Calu3 (cell line): ENCODE measurements around the gene ETDB. TPM values are rescaled to one million over a fixed set of nuclear protein-coding genes. Genes with fewer than 3 reads are reported as not detected.
"Not testable (repeated sequence)": the region's sequence is repeated elsewhere in the genome, so short reads cannot be mapped to it uniquely, and the experiment has no call there.

Experiments
- BruUV-seq: library from RNA; stranded (reverse); fragments of 400-500 nt; replicated peaks from 2 replicates; lab custom pipeline; 2021; lab: Mats Ljungman, UMichigan
- CTCF ChIA-PET: fragments of 300-600 bp; sonication (Branson Sonifier 250); formaldehyde crosslinking; loops from one replicate; lab custom pipeline; 2022; ENCODE audit warnings: antibody characterized with exemption; lab: Charles Lee
- DNase-seq: peaks from one replicate; pipeline ENCODE4 v3.0.0; 2022
- H3K27ac Mint-ChIP-seq: one replicate; pipeline ENCODE4 v1.8.0; 2022; ENCODE audit warnings: mixed read lengths; ENCODE audit not compliant: unreplicated experiment
- H3K27me3 Mint-ChIP-seq: one replicate; pipeline ENCODE4 v1.8.0; 2022; ENCODE audit warnings: mixed read lengths; ENCODE audit not compliant: unreplicated experiment
- H3K36me3 Mint-ChIP-seq: one replicate; pipeline ENCODE4 v1.8.0; 2022; ENCODE audit warnings: mild to moderate bottlenecking, moderate library complexity, mixed read lengths; ENCODE audit not compliant: insufficient read depth, unreplicated experiment
- H3K4me1 Mint-ChIP-seq: one replicate; pipeline ENCODE4 v1.8.0; 2022; ENCODE audit warnings: mild to moderate bottlenecking, low read depth, mixed read lengths; ENCODE audit not compliant: unreplicated experiment
- H3K4me3 Mint-ChIP-seq: one replicate; pipeline ENCODE4 v1.8.0; 2022; ENCODE audit warnings: mild to moderate bottlenecking, low read depth, moderate library complexity, mixed read lengths; ENCODE audit not compliant: unreplicated experiment
- H3K9me3 Mint-ChIP-seq: one replicate; pipeline ENCODE4 v1.8.0; 2022; ENCODE audit warnings: low read depth, mixed read lengths; ENCODE audit not compliant: unreplicated experiment
- intact Hi-C: fragments of 100-400 bp; cut with micrococcal nuclease; formaldehyde crosslinking; loops from one replicate; pipeline ENCODE4 v1.10.0; 2022; ENCODE audit not compliant: unreplicated experiment
- total RNA-seq: library from RNA; stranded (reverse); gene quantifications from 2 replicates; pipeline ENCODE4 v1.2.3, GENCODE V29; 2022
- TF ChIP-seq, protein P1 (sequence below): fragments of 200-600 bp; IDR thresholded peaks from one replicate; pipeline ENCODE4 v1.8.0; 2022; ENCODE audit warnings: antibody characterized with exemption; ENCODE audit not compliant: unreplicated experiment

ETDB gene
- total RNA-seq, 1 experiment from 2014 or later, result not detected

DNA sequence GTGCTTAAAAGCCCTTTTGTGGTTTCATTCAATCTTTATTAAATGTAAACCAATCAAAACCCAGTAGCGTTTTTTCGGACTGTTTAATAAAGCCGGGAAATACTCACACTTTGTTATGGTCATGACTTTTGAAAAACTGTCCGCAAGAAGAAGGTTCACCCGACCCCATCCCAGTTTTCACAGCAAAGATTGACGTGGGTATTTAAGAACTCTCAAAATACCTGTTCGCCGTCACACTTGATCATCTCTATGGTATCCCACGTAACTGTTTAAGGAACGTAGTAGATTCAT lies 20.9 kb downstream of the ETDB start:
- Mint-ChIP-seq H3K4me1 (no peaks in the 10 kb centered on the region), H3K27ac (no peak overlapping the region), H3K27me3 (peaks cover 56% of the 10 kb centered on the region), H3K36me3 (peaks cover 28% of the 10 kb centered on the region), H3K9me3 (no peaks in the 10 kb centered on the region), H3K4me3 (peak overlapping the region; percentile 66)
- DNase-seq, result no peak
- CTCF ChIA-PET, result no interaction called here
- no TSS peak for BruUV-seq
- intact Hi-C loops, result no loop called here
- TF ChIP-seq, protein P1, sequence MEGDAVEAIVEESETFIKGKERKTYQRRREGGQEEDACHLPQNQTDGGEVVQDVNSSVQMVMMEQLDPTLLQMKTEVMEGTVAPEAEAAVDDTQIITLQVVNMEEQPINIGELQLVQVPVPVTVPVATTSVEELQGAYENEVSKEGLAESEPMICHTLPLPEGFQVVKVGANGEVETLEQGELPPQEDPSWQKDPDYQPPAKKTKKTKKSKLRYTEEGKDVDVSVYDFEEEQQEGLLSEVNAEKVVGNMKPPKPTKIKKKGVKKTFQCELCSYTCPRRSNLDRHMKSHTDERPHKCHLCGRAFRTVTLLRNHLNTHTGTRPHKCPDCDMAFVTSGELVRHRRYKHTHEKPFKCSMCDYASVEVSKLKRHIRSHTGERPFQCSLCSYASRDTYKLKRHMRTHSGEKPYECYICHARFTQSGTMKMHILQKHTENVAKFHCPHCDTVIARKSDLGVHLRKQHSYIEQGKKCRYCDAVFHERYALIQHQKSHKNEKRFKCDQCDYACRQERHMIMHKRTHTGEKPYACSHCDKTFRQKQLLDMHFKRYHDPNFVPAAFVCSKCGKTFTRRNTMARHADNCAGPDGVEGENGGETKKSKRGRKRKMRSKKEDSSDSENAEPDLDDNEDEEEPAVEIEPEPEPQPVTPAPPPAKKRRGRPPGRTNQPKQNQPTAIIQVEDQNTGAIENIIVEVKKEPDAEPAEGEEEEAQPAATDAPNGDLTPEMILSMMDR, result no peak

DNA sequence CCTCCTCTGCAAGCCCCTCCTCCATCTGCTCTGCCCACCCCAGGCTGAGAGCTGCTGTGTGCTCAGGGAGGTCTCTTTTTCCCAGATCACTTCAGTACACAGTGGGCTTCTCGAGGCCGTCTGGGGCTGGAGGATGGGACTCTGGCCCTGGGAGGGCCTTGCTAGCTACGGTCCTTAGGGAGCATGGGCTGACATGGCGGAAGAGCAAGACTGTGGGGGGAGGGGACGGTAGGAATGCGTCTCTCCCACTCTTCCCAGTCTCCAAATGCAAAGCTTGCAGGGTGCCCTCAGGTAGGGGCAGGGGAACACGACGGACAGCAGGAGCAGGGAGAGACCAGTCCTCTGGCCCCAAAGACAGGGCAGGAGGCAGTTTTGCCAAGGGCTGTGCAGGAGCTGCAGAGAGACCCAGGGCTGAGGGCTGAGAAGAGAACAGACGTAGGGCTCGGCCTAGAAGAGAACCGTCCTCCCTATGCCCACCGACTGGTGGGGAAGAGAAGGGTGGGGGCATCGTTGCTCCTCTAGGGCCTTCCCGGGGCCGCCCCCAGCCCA lies 23.1 kb downstream of the ETDB start:
- H3K27ac Mint-ChIP-seq, H3K9me3 Mint-ChIP-seq, H3K4me1 Mint-ChIP-seq, intact Hi-C loops, DNase-seq, BruUV-seq, CTCF ChIA-PET: not testable (repeated sequence)
- peaks cover 45% of the 10 kb centered on the region for H3K27me3 Mint-ChIP-seq
- peak overlapping the region; percentile 66 for H3K4me3 Mint-ChIP-seq
- H3K36me3 Mint-ChIP-seq, result peaks cover 28% of the 10 kb centered on the region

DNA sequence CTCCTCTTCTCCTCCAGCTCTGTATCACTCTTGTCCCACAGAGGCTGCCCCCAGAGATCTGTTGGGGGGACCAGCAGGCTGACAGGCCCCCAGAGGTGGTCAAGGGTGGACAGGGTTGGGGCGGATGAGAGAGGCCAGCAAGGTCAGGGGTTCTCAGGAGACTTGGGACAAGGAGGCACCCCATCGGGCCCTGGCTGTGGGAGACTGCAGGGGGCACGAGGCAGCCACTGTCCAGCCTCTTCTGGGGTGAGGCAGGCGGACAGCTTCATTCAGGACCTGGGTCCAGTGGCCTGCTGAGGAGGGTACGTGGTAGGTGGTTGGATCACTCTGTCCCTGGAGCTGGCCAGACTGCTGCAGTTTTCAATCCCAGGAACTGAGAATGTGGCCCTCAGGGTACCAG lies 24.6 kb downstream of the ETDB start:
- Mint-ChIP-seq H3K36me3 (peaks cover 28% of the 10 kb centered on the region), H3K27ac (no peak overlapping the region), H3K27me3 (peaks cover 38% of the 10 kb centered on the region), H3K9me3 (no peaks in the 10 kb centered on the region), H3K4me1 (no peaks in the 10 kb centered on the region), H3K4me3 (no peak overlapping the region)
- BruUV-seq, result no TSS peak
- CTCF ChIA-PET, result no interaction called here
- TF ChIP-seq, protein P1, result no peak
- DNase-seq, result no peak
- intact Hi-C loops, result no loop called here

DNA sequence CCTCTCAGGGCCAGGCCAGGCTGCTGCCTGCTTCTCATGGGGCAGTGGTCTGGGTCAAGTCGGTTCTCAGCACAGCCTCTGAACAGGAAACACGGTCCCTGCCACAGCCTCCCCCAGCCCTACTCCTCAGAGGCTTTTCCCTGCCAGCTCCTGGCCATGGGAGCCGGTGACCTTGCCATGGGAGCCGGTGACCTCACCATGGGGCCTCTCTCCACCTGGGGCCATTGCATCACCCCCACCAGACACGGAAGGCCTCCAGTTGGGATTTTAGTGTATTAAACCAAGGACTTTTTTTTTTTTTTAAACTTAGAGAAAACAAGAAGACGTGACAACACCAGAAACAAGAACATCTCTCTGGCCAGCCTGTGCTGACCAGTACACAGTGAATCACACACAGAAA lies 25.6 kb downstream of the ETDB start:
- no peaks in the 10 kb centered on the region for H3K9me3 Mint-ChIP-seq
- DNase-seq, result no peak
- CTCF ChIA-PET, result no interaction called here
- intact Hi-C loops, result no loop called here
- peaks cover 28% of the 10 kb centered on the region for H3K27me3 Mint-ChIP-seq
- peaks cover 28% of the 10 kb centered on the region for H3K36me3 Mint-ChIP-seq
- no peaks in the 10 kb centered on the region for H3K4me1 Mint-ChIP-seq
- TF ChIP-seq, protein P1, result no peak
- BruUV-seq, result no TSS peak
- no peak overlapping the region for H3K4me3 Mint-ChIP-seq
- H3K27ac Mint-ChIP-seq, result no peak overlapping the region

DNA sequence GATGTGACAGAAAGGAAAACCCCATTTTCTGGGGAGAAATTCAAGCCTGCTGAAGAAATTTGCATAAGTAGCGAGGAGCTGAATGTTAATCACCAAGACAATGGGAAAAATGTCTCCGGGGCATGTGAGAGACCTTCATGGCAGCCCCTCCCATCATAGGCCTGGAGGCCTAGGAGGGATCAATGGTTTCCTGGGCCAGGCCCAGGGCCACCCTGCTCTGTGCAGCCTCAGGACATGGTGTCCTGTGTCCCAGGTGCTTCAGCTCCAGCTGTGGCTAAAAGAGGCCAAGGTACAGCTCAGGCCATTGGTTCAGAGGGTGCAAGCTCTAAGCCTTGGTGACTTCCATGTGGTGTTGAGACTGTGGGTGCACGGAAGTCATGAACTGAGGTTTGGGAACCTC lies 31.2 kb downstream of the ETDB start:
- TF ChIP-seq, protein P1, result no peak
- DNase-seq, result no peak
- peaks cover 9% of the 10 kb centered on the region for H3K4me1 Mint-ChIP-seq
- intact Hi-C loops, result loop anchor here (5.0 kb wide), 1 partner anchor 122 kb away; no protein-coding TSS in a partner anchor
- no peak overlapping the region for H3K27ac Mint-ChIP-seq
- H3K4me3 Mint-ChIP-seq, result no peak overlapping the region
- H3K27me3 Mint-ChIP-seq, result peaks cover 10% of the 10 kb centered on the region
- H3K9me3 Mint-ChIP-seq, result no peaks in the 10 kb centered on the region
- no peaks in the 10 kb centered on the region for H3K36me3 Mint-ChIP-seq
- BruUV-seq, result no TSS peak
- CTCF ChIA-PET, result no interaction called here
